COLO668 (cell line): ENCODE results near the gene NUP153.
"Not testable (repeated sequence)": the region's sequence is repeated elsewhere in the genome, so short reads cannot be mapped to it uniquely, and the experiment has no call there.

Experiments used
- DNase-seq: peaks from one replicate; lab custom pipeline; 2025; ENCODE audit not compliant: unreplicated experiment; lab: John Stamatoyannopoulos, UW

NUP153 gene

GRCh38 chr6:17606606-17607005 lies 100.1 kb downstream of the NUP153 start:
- DNase-seq = no peak

DNA sequence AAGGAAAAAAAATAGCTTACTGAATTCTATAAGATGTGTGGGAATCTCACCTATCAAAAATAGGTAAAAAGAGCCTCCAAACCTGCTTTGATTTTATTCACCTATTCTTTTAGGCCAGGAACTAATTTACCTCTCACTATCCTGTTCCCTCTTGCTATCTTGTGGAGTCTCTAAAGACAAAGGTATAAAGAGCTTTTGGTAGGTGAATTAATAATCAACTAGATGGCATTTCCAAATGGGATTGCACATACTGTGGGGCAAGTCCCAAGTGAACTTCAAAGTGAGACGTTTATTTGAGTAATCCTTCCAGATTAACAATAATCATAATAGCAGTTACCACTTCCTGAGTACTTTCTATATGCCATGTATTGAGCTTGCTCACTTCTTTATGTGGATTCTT lies 103.8 kb downstream of the NUP153 start:
- DNase-seq = no peak

DNA sequence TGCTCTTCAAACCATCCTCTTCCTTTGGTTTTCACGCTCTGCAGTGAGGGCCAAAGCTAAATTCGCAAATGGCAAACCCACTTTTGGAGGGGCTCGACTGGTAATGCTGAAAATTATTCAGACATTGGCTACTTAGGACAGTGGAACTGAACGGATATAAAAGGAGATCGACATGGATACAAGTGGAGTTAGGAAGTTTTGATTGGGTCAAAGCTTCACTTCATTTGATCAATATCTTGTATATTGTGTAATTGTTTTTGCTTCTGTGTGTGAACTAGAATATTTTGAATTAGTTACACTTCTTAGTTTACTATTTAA lies 105.4 kb downstream of the NUP153 start:
- DNase-seq = no peak

DNA sequence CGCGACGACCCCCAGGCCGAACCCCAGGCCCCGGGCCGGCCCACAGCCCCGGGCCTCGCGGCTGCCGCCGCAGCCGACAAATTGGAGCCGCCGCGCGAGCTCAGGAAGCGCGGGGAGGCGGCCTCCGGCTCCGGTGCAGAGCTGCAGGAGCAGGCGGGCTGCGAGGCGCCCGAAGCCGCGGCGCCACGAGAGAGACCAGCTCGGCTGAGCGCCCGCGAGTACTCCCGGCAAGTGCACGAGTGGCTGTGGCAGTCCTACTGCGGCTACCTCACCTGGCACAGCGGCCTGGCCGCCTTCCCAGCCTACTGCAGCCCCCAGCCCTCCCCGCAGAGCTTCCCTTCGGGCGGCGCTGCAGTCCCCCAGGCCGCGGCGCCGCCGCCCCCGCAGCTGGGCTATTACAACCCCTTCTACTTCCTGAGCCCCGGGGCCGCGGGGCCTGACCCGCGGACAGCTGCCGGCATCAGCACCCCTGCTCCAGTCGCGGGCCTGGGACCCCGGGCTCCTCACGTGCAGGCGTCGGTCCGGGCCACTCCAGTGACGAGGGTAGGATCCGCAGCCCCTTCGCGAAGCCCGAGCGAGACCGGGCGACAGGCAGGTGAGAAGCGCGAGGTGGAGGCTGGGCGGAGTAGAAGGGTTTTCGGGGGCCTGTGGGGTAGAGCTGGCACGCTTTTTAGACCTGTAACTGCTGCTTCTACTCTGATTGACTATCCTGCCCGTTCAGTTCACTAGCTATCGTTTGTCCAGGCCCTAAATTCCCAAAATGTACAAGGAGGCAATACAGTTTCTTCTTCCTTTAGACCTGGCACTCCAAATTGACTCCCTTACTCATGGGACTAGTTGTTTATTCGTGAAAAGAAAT lies 106.0 kb downstream of the NUP153 start:
- DNase-seq = peak; percentile 67

DNA sequence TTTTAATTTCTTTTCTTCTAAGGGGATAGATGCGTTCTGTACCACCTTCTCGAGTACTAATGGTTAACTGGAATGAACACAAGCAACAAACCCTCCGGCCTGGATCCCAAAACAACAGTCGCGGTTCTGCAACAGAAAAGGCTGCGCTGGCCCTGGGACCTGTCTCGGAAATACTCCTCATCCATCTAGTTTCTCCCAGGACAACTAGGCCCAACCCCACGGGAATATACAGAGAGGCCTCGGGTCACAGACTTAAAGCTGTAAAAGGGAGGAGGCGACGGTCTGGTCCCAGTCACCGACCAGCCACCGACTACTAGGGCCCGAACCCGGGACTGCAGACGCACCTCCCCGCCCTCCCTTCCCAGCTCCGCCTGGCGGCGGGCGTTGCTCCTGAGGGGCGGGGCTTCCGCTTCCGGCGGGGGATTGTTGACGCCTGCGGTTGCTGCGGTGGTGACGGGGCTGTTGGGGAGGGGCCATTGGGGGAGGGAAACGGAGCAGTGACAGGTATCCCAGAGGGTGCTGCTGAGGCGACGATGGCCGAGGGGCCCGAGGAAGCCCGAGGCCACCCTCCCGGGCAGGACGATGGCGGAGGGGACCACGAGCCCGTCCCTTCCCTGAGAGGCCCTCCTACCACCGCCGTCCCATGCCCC lies 106.7 kb downstream of the NUP153 start, which contains the start of gene FAM8A1:
FAM8A1 (plus strand) TSS at position 426 of the 650 bp plus-strand sequence; CDS start at position 534, 108 bp downstream.
- DNase-seq = peak; percentile 91

DNA sequence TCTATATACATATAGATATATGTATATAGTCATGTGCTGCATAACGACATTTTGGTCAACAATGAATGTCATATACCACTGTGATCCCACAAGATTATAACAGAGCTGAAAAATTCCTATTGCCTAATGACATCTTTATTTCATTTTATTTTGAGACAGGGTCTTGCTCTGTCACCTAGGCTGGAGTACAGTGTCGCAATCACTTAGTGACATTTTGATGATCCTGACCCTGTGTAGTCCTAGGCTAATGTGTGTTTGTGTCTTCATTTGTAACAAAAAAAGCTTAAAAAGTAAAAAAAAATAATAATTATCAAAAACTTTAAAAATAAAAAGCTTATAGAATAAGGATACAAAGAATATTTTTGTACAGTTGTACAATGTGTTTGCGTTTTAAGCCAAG lies 110.6 kb downstream of the NUP153 start:
- no peak for DNase-seq

GRCh38 chr6:17593246-17593645 lies 113.5 kb downstream of the NUP153 start:
- DNase-seq = no peak

DNA sequence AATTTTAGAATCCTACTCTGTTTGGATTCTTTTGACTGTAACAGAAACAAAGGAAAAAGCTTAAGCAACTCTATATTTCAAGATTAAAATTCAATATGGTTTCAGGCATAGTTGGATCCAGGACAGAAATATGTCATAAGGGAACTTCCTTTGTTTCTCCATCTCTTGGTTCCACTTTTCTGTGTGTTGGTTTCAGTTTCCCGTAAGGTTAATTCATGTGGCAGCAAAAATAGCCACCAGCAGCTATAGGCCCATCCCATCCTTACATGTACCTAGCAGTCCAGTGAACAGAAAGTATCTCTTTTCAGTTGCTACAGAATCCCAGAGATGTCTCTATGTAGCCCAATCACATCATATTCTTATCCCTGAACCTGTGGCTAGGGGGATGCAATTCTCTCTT lies 115.4 kb downstream of the NUP153 start:
- no peak for DNase-seq

DNA sequence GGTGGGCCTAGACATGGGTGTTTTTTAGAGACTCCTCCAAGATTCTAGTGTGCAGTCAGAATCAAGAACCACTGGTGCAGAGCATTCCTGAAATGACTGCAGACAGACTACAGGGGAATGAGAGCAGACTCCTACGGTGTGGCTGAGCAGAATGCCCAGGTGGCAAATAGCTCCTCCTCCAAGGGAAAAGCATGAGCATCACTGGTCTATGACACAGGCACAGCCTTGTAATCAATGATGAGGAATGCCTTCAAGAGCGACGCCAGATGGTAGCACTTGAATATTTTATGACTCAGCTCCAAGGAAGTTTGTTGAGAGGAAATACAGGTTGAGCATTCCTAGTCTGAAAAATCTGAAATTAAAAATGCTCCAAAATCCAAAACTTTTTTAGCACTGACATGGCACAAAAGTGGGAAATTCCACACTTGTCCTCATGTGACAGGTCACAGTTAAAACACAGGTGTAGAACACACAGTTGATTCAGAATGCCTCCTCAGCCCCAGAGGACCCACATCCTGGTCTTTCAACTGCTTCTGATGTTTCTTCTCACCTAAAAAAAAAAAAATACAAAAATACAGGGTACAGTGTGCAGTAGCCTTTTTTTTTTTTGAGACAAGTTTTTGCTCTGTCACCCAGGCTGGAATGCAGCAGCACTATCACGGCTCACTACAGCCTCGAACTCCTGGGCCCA lies 117.2 kb downstream of the NUP153 start:
- DNase-seq = peak; percentile 19

DNA sequence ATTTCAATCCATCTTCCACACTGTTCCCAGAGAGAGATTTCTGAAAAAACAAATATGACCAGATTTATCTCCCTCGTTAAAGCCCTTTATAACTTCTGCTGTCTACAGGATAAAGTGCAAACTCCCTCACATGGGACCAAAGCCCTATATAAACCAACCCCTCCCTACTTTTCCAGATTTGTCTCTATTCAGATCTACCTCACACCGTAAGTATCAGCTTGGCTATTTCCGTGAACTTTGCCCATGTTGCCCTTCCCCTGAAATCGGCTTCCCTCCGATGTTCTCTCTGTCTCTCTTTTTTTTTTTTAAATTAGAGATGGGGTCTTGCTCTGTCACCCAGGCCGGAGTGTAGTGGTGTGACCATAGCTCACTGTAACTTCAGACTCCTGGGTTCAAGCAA lies 118.7 kb downstream of the NUP153 start:
- no peak for DNase-seq

GRCh38 chr6:17586623-17587022 lies 120.1 kb downstream of the NUP153 start:
- not testable (repeated sequence) for DNase-seq

GRCh38 chr6:17585766-17586490 lies 120.8 kb downstream of the NUP153 start:
- peak; percentile 4 for DNase-seq

DNA sequence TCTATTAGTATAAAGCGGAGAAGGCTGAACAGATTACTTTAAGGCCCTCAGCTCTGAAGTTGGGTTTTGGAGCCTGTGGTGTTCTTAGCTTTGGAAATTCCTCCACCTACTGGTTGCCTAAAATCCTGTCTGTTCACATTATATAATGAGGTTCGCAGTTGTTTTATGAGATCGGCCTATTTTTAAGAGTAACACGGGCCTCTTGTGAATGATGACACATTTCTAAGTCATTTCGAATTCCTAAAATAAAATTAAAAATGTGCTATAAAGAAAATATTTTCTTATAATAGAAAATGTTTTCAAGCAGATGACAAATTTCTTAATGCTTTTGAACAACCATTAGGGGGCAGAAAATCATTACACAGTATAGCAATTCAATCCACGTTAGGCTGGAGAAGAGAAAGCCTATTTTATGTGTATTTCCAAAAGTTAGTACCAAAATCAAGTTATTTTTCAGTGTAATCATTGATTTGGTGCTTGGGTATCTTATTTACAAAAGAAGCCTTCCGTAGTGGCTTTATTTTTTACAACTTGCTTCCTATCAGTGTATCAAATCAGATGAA lies 122.4 kb downstream of the NUP153 start:
- DNase-seq = peak; percentile 21

- DNase-seq = peak; percentile 10
Measured at GRCh38 chr6:17583811-17584210, 122.9 kb downstream of the NUP153 start.

DNA sequence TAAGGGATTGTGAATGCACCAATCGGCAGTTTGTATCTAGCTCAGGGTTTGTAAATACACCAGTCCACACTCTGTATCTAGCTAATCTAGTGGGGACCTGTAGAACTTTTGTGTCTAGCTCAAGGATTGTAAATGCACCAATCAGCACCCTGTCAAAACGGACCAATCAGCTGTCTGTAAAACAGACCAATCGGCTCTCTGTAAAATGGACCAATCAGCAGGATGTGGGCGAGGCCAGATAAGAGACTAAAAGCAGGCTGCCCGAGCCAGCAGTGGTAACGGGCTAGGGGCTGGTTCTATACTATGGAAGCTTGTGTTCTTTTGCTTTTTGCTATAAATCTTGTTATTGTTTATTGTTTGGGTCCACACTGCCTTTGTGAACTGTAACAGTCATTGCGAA lies 125.4 kb downstream of the NUP153 start:
- DNase-seq = not testable (repeated sequence)

GRCh38 chr6:17580518-17581048 lies 126.1 kb downstream of the NUP153 start:
- DNase-seq = peak; percentile 18

GRCh38 chr6:17577059-17577458 lies 129.7 kb downstream of the NUP153 start:
- no peak for DNase-seq

GRCh38 chr6:17574866-17575560 lies 131.7 kb downstream of the NUP153 start:
- no peak for DNase-seq

GRCh38 chr6:17565399-17565798 lies 141.3 kb downstream of the NUP153 start:
- no peak for DNase-seq
